GM12875 (cell line): ENCODE data around the gene BCL3.
A peak's percentile ranks its signal among the peaks of the same experiment; 100 is the strongest.

Source experiments
- H3K4me3 ChIP-seq: one replicate; pipeline ENCODE4 v1.5.1; 2011; ENCODE audit warnings: low read depth, low read length, control low read depth
- TF ChIP-seq, protein P1 (sequence below): IDR thresholded peaks from 2 replicates; pipeline ENCODE4 v1.5.1; 2011; ENCODE audit warnings: low read depth, mild to moderate bottlenecking, control low read depth, inconsistent platforms, low read length, moderate library complexity, borderline replicate concordance; ENCODE audit not compliant: insufficient read depth

Gene BCL3

DNA sequence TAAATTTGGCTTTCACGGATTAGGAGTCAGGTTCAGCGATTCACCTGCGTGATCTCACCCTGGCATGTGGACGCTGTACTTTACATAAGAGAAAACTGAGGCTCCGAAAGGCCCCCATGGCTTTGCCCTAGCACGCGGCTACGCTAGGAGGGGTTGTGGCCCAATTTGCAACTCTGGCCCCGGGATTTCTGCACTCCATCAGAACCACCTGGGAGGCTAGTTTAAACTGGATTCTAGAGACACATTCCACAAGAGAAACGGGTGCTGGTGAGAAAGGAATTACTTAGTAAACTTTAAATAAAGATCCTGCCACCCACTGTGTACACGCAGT lies 6.2 kb downstream of the BCL3 start:
- TF ChIP-seq, protein P1, sequence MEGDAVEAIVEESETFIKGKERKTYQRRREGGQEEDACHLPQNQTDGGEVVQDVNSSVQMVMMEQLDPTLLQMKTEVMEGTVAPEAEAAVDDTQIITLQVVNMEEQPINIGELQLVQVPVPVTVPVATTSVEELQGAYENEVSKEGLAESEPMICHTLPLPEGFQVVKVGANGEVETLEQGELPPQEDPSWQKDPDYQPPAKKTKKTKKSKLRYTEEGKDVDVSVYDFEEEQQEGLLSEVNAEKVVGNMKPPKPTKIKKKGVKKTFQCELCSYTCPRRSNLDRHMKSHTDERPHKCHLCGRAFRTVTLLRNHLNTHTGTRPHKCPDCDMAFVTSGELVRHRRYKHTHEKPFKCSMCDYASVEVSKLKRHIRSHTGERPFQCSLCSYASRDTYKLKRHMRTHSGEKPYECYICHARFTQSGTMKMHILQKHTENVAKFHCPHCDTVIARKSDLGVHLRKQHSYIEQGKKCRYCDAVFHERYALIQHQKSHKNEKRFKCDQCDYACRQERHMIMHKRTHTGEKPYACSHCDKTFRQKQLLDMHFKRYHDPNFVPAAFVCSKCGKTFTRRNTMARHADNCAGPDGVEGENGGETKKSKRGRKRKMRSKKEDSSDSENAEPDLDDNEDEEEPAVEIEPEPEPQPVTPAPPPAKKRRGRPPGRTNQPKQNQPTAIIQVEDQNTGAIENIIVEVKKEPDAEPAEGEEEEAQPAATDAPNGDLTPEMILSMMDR = no peak

DNA sequence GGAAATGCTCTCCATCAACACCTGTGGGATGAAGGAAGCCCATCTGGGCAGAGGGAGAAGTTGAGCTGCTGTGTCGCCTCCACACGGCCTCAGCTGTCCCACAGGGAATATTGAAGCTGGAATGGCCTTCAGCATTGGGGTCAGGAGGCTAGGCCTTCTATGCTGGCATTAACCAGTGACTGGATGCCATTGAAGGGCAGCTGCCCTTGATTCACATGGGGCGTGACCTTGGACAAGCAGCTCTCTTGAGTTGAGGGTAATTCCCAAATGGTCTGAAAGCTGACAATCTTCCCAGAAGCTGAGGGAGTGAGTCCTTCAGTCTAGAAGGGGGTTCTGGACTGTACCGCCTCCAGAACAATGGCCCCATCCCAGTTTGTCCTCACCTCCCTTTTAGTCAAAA lies 6.7 kb downstream of the BCL3 start:
- no peak overlapping the region for H3K4me3 ChIP-seq
- TF ChIP-seq, protein P1 = no peak

More for the DNA sequence above, 6.2 kb downstream of the BCL3 start:
- peak overlapping the region; percentile 63 for H3K4me3 ChIP-seq

DNA sequence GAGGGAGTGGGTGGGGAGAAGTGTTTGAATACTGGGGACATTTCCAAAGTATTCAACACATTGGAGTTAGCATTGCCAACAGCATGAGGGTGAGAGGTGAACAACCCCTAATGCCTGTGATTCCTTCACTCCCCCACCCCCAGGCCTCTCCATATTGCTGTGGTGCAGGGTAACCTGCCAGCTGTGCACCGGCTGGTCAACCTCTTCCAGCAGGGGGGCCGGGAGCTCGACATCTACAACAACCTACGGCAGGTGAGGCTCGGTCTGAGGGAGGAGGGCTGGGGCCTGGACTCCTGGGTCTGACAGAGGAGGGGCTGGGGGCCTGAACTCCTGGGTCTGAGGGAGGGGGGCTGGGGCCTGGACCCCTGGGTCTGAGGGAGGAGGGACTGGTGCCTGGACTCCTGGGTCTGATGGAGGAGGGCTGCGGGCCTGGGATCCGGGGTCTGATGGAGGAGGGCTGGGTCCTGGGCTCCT lies 7.6 kb downstream of the BCL3 start:
- no peak overlapping the region for H3K4me3 ChIP-seq
- TF ChIP-seq, protein P1 = no peak

DNA sequence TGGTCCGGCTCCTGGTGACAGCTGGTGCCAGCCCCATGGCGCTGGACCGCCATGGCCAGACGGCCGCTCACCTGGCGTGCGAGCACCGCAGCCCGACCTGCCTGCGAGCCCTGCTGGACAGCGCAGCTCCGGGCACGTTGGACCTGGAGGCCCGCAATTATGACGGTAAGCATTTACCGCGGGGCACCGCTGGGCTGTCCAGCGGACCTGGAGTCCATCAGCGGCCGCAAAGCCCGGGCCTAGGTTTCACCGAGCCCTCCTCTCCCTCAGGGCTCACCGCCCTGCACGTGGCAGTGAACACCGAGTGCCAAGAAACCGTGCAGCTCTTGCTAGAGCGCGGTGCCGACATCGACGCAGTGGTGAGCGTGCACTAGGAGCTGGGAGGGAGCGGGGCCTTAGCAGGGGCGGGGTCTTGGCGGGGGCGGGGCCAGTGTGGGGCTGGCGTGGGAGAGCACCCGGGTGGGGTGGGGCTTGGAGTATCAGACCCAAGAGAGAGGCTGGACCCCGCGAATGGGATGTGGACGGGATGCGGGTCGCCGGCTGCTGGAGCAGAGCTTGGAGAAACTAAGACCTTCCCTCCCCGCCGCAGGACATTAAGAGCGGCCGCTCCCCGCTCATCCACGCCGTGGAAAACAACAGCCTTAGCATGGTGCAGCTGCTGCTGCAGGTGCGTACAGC lies 8.7 kb downstream of the BCL3 start:
- TF ChIP-seq, protein P1 = no peak
- H3K4me3 ChIP-seq = no peak overlapping the region

DNA sequence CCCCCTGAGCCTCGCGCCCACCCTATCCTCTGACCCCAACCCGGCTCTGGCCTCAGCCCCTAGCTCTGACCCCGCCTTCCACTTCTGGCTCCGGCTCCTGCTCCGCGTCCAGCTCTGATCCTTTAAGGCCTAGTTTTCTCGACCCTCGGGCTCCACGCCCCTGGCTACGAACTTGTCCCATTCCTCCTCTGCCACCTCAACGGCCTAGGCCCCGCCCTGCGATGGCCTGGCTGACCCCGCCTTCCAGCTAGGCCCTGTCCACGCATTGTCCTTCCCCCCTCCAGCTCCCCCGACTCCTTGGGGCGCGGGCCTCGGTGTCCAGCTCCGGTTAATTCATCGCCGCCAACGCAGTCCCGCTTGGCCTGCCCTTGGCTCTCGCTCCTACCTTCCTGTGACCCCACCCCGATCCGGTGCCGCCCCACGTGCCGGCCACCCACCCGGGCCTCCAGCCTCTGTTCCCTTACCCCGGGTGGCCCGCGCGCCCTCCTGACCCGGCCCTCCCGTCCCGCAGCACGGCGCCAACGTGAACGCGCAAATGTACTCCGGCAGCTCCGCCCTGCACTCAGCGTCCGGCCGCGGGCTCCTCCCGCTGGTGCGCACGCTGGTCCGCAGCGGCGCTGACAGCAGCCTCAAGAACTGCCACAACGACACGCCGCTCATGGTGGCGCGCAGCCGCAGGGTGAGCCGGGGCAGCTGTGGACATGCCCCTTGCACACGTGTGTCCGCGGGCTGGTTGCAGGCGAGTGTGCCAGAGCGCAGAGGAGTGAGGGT lies 9.4 kb downstream of the BCL3 start:
- H3K4me3 ChIP-seq = no peak overlapping the region
- TF ChIP-seq, protein P1 = no peak

DNA sequence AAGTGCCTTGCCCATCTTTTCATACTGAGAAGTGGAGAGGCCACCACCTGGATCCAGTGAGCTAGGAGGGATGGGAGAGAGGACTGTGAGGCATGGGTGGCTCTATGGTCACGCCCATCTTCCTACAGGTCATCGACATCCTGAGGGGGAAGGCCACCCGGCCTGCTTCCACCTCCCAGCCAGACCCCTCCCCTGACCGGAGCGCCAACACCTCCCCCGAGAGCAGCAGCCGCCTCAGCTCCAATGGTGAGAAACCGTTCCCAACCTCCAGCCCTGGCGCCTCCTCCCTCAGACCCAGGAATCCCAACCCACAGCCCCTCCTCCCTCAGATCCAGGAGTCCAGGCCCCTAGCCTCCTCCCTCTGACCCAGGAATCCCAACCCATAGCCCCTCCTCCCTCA lies 10.1 kb downstream of the BCL3 start:
- TF ChIP-seq, protein P1 = no peak
- H3K4me3 ChIP-seq = no peak overlapping the region

DNA sequence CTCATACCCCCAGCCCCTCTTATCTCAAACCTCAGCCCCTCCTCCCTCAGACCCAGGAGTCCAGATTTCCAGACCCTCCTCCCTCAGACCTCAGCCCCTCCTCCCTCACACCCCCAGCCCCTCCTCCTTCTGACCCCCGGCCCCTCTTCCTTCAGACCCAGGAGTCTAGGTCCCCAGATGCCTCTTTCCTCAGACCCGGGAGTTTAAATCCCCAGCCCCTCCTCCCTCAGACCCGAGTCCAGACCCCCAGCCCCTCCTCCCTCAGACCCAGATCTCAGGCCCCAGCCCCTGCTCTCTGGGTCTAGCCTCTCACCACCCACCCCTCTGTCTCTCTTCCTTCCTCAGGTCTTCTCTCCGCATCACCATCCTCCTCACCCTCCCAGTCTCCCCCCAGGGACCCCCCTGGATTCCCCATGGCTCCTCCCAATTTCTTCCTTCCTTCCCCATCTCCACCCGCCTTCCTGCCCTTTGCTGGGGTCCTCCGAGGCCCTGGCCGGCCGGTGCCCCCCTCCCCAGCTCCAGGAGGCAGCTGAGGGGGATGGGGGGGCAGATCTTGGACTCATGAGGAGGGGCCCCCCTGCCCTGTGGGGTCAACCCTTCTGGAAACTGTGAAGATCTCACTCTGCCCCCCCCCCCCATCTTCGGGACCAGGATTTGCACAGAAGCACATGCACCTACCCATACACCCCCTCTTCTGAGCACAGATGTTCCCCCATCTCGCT lies 10.7 kb downstream of the BCL3 start:
- TF ChIP-seq, protein P1 = no peak
- H3K4me3 ChIP-seq = no peak overlapping the region
